ENCODE measurements around the gene PPP1R13B. TPM values are rescaled to one million over a fixed set of nuclear protein-coding genes. Genes with fewer than 3 reads are reported as not detected.

The PPP1R13B gene
- total RNA-seq, 6 experiments from 2014 or later, result 9.2 to 22.4 (median 13.9) TPM

- Histone ChIP-seq H3K36me3 (peaks cover 0 to 22% (median 0%) of the 10 kb centered on the region in 4 donors), H3K4me3 (no peak overlapping the region), H3K9me3 (no peaks in the 10 kb centered on the region), H3K27me3 (no peaks in the 10 kb centered on the region), H3K4me1 (peaks cover 0 to 32% (median 10%) of the 10 kb centered on the region in 4 donors), H3K27ac (no peak overlapping the region)
- DNase-seq (no peak), ATAC-seq (no peak)
- TF ChIP-seq CTCF (IDR thresholded peaks at IDR 0.05) (no peak), POLR2A (IDR thresholded peaks at IDR 0.05) (no peak)
- intact Hi-C loops (cut with DNase I), result no loop called here
- WGBS (ENCODE audit: insufficient coverage, low coverage, low lambda C conversion rate, missing lambda C conversion rate), result 88% methylated on average over 16 of the region's 53 CpGs
Observed at GRCh38 chr14:103727313-103727980, 119.9 kb downstream of the PPP1R13B start.

GRCh38 chr14:103726474-103726873 is 120.9 kb downstream of the PPP1R13B start:
- H3K4me1 ChIP-seq, result peaks cover 0 to 32% (median 10%) of the 10 kb centered on the region in 4 donors
- H3K36me3 ChIP-seq, result peaks cover 0 to 15% (median 0%) of the 10 kb centered on the region in 4 donors
- no peaks in the 10 kb centered on the region for H3K27me3 ChIP-seq
- intact Hi-C loops (cut with DNase I), result no loop called here
- no CpG with 5 or more reads among the region's 18 CpGs for WGBS (ENCODE audit: insufficient coverage, low coverage, low lambda C conversion rate, missing lambda C conversion rate)
- TF ChIP-seq POLR2A (IDR thresholded peaks at IDR 0.05), result no peak
- TF ChIP-seq CTCF (IDR thresholded peaks at IDR 0.05), result no peak
- H3K27ac ChIP-seq, result no peak overlapping the region
- H3K4me3 ChIP-seq, result no peak overlapping the region
- no peaks in the 10 kb centered on the region for H3K9me3 ChIP-seq
- no peak for DNase-seq
- no peak for ATAC-seq

GRCh38 chr14:103725739-103726395 is 121.5 kb downstream of the PPP1R13B start:
- Histone ChIP-seq H3K27me3 (no peaks in the 10 kb centered on the region), H3K4me1 (peaks cover 0 to 29% (median 9%) of the 10 kb centered on the region in 4 donors), H3K36me3 (peaks cover 0 to 15% (median 0%) of the 10 kb centered on the region in 4 donors), H3K4me3 (no peak overlapping the region), H3K9me3 (no peaks in the 10 kb centered on the region), H3K27ac (no peak overlapping the region)
- DNase-seq, result no peak
- no peak for TF ChIP-seq CTCF (IDR thresholded peaks at IDR 0.05)
- no peak for TF ChIP-seq POLR2A (IDR thresholded peaks at IDR 0.05)
- 98% methylated on average over 7 of the region's 16 CpGs for WGBS (ENCODE audit: insufficient coverage, low coverage, low lambda C conversion rate, missing lambda C conversion rate)
- ATAC-seq, result no peak
- intact Hi-C loops (cut with DNase I), result no loop called here

- H3K27ac ChIP-seq, result no peak overlapping the region
- H3K9me3 ChIP-seq, result no peaks in the 10 kb centered on the region
- no peak for ATAC-seq
- no peaks in the 10 kb centered on the region for H3K27me3 ChIP-seq
- intact Hi-C loops (cut with DNase I), result no loop called here
- TF ChIP-seq CTCF (IDR thresholded peaks at IDR 0.05) (no peak), POLR2A (IDR thresholded peaks at IDR 0.05) (no peak)
- no peak for DNase-seq
- no CpG with 5 or more reads among the region's 29 CpGs for WGBS (ENCODE audit: insufficient coverage, low coverage, low lambda C conversion rate, missing lambda C conversion rate)
- no peak overlapping the region for H3K4me3 ChIP-seq
- peaks cover 0 to 15% (median 0%) of the 10 kb centered on the region in 4 donors for H3K36me3 ChIP-seq
- peaks cover 0 to 23% (median 6%) of the 10 kb centered on the region in 4 donors for H3K4me1 ChIP-seq
Observed at GRCh38 chr14:103725001-103725682, 122.2 kb downstream of the PPP1R13B start.
